IPS DF 19.7 (cell line): ENCODE data around the gene HOXC10.

Experiments
- DNase-seq: peaks from one replicate; pipeline ENCODE4 v3.0.0-alpha.2; 2013; ENCODE audit warnings: low read depth, low spot score

The HOXC10 gene

DNA sequence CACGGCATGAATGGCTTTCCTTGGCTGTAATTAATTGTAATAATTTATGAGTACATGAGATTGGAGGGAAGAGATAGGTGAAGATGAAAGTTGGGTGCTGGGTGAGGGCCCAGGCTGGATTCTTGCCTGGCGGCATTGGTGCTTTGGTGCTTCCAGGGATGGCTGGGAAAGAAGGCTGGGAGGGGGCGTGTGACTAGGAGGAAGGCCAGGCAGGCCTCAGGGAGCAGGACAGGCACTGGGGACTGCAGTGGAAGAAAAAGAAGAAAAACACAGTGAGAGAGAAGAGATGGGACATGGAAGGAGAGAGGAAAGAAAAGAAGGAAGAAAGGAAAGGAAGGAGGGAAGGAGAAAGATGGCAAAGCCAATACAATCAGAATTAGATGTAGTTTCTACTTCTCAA, 18.7 kb downstream of the HOXC10 start:
- no peak for DNase-seq

DNA sequence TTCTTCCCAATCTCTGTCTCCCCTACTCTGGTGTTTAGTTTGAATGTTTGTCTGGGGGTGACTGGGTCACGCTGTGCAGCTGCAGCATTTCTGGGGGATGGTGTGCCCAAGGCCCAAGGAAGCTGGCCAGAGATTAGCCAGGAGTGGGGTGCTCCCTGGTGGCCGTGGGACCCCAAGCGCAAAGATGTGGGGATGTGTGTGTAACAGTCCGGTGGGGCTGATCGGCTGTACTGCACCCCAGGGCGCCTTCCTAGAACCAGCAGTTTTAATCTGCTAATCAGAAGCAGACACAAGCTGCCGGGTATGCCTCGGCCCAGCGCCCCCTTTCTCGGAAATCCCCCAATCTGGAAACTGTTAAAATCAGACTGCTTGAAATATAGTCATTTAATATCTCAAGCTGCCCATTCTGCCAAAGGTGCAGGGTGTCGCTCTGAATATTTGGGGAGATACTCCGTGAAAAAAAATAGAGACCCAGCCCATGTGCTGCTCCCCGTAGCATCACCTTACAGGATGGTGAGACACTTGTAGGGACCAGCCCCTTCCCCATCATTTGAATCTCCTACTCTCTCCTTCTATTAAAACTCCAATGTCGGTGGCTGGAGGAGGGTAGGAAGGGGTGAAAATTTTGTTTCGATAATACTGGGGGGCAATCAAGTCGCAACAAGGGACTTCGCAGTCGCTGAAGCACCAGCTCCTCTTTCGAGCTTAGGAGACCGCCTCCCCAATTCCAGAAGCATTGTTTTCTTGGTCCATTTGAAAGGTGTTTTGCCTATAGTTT, 19.3 kb downstream of the HOXC10 start:
- no peak for DNase-seq

DNA sequence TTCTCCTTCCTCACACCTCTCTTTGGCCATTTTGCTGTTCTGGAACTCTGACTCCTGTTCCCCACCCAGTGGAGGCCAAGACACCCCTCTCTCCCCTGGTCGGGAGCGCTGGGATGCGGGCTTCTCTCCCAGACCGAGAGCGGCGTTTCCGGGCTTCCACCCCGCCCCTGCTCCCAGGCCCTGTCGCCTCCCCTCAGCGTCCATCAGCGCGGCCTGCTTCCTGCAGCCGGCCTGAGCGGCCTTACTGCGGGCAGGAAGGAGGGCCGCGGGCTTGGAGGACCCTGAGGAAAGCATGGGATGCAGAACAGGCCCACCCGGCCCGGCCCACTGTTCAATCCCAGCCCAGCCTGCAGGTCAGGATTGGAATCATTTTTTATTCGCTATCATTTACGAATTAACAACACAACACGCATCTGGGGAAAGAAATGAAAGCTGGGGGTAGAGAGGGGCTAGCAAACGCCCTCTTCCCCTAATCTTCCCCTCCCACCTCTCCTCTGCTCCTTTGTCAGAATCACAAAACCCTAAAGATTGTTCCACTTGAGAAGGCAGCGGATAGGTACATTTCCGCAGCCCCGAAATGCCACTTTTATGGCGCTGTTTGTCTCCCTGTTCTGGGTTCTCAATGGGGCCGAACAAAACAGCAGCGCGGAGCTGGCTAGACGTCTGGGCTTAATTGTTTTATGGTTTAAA, 20.0 kb downstream of the HOXC10 start:
- no peak for DNase-seq

DNA sequence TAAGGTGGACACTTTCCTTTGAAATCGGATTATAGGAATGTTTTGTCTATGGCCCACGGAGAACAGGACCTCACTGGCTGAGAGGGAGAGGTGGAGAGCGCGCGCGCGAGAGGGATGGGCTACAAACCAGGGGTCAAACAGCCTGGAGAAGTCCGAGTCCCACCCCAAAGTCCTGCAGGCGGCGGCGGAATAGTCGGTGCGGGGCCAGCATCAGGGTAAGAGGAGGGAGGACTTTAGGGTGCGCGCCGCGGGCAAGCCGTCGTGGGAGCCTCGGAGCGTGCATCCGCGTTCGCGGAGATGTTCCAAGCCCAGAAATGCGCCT, 20.5 kb downstream of the HOXC10 start:
- DNase-seq: no peak

DNA sequence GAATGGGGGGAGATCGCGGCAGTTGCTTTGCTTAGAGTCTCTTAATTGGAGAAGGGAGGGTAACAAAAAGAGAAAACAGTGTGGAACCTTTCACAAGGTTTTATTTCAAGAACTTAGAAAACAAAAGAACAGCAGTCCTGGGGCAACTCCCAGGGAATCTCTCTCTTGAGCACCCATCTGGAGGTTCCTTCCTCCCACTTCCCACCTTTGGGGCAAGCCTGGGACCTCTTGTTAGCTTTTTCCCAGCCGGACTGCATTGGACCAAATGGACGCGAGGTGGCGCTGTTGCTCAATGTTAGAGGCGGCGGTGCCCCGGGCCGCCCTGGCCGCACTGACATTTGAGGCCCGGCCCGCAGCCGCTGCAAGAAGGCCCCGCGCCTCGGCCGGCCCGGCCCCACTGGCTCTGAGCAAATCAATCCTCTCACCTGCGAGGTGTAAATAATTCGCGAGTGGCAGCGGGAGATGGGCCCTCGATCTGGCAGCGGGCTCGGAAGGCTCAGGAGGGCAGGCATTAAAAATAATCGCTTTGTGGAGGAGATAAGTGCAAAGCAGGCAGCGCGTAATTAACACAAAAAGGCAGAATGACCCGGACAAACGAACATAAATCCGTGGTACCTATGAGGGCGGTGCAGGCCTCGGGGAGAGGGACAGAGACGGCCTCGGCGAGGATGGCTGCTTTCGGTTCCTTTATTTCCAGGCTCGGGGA, 21.1 kb downstream of the HOXC10 start:
- DNase-seq: no peak

DNA sequence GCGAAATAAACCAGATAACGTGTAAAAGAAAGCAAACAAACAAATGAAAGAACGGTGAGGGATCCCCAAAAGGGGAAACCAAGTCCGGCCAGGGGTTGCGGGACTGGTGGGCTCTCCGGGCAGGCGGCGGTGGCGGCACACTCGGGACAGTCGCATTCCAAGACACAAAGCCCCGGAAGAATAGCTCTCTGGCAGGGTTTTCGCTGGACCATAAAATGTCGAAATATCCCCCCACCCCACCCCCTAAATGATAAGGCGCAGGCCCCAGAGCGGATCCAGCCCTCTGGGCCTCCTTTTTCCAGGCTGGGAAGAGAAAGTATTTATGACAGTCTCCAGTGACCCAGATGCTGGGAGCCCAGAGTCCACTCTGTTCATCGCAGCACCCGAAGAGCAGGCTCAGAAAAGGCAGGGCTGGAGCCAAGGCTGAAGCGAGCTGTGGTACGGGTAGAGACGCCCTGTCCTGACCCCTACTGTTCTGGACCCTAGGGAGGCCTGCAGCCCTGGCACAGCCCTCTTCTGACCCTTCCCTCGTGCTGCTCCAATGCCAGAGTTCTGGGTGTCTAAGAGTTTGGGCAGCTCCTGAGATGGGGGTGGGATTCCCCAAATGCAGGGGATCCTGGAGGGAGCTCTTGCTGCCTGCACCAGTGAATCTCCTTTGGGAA, 21.7 kb downstream of the HOXC10 start:
- no peak for DNase-seq

DNA sequence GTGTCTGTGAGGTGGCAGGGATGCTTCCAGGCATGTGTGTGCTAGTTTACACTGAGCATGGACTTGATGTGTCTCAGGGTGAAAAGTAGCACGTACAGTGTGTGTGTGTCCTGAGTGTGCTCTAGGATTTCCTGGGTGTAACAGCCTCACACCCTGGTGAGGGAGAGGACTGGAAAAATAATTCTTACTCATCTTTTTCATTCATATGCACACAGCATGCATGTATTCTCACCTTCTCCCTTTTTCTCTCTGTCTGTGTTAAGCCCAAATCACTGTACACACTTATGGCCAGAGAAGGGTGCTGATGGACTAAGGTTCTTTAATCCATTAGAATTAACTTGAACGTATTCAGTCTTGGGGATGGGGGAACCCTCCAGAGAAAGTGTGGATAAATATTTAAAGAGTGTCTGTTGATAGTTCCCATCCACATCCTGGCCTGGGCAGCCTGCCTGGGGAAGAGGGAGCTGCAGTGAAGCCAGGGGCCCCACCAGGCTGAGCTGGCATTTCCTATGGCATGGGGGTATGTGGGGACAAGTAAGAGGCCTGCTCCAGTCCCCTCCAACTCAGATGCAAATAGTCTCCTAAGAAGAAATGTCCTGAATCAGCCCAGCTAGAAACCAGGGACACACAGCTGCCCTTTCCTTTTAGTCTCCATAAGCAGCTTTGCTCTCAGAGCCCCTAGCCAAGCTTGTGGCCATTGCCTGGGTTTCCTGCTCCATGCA, 22.8 kb downstream of the HOXC10 start:
- DNase-seq: no peak

DNA sequence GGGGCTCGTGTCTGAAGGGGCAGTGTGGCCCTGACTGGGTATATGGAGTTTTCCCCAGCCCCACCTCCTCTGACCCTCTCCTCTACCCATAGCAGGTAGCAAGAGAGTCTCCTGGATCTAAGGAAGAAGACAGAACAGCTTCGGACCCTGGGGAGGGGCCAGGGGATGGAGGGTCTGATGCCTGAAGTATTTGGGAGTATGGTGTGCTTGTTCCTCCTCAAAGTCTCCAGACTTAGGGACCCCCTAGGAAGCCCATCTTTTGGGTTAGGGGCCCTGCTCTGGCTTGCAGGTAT, 23.3 kb downstream of the HOXC10 start:
- DNase-seq: no peak

DNA sequence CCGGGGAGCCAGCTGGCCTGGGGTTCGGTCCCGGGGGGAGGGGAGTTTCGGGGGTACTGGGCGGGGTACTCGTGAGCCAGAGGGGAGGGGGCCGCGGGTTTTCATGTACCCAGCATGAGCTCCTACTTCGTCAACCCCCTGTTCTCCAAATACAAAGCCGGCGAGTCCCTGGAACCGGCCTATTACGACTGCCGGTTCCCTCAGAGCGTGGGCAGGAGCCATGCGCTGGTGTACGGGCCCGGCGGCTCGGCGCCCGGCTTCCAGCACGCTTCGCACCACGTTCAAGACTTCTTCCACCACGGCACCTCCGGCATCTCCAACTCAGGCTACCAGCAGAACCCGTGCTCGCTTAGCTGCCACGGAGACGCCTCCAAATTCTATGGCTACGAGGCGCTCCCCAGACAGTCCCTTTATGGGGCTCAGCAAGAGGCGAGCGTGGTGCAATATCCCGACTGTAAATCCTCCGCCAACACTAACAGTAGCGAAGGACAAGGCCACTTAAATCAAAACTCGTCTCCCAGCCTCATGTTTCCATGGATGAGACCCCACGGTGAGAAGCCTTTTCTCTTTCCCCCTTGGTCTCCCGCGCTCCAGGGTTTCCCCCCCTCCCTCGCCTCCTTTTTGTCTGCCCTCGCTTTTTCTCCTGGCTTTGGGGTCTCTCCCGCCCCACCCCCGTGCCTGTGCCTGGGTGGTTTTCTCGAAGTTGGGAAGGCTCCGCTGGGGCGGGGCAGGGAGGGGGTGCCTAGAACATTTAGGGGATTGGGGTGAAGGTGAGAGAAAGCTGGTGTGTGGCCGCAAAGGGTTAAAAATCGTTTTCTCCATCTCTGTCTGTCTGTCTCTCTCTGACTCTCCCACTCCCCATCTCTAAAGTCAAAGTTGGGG, 24.5 kb downstream of the HOXC10 start:
- DNase-seq: no peak

DNA sequence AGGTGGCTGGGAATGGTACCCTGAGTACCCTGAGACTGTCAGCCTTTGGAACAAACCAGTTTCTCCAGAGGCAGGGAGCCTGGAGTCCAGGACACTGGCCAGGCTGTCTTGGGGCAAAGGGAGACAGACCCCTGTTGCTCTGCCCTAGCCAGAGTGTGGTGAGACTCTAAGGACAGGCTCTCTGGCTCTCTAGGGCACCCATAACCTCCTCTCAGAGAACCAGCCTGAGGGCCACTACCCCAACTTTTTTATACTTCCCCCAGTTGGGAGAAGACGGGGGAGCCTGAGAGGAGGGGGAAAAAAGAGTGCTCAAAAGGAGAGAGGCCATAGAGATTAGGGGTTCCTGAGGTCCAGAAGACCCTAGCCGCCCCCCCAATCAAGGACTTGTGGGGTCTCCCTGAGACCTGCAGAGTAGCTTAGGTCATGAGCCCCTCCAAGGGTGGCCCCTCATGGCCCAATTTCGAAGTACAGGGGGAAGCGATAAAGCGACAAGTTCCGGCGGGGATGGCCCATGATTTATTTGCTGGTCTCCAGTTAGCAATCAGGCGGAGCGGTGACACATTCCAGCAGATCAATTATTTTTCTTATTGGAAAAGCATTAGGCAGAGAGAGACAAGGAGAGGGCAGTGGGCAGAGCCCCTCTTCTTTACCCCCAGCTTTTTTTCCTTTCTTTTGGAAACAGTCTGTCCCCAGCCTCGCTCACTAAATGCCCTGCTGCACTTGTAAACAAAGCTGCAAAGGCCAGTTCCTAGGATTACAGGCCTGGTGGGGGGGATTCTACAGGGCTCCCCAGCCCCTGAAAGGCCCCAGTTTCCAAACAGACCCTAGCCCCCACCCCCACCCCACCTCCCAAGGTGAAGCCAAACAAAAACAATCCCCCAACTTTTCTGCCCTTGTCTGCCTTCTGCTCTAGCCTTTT, 25.4 kb downstream of the HOXC10 start:
- DNase-seq: no peak

DNA sequence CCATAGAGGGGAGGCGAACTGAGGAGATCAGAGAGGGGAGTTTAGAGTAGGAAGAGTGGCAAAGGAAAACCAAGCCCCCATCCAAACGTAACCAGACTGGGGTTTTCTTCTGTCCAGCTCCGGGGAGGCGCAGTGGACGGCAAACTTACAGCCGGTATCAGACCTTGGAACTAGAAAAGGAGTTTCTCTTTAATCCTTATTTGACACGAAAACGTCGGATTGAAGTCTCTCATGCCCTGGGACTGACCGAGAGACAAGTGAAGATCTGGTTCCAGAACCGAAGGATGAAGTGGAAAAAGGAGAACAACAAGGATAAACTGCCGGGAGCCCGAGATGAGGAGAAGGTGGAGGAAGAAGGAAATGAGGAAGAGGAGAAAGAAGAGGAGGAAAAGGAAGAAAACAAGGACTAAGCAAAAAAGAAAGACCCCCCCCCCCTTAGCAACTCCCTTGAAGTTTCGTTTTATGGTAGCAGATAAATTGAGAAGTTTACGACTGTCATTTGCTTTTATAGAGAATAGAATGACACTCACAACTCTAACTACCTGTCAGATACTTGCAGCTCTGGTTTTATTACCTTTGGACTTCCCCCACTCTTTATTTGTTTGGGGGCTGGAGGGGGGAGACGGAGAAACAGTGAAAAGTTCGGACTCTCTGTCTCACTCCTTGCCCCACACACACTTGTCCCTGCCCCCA, 26.2 kb downstream of the HOXC10 start:
- DNase-seq: no peak

DNA sequence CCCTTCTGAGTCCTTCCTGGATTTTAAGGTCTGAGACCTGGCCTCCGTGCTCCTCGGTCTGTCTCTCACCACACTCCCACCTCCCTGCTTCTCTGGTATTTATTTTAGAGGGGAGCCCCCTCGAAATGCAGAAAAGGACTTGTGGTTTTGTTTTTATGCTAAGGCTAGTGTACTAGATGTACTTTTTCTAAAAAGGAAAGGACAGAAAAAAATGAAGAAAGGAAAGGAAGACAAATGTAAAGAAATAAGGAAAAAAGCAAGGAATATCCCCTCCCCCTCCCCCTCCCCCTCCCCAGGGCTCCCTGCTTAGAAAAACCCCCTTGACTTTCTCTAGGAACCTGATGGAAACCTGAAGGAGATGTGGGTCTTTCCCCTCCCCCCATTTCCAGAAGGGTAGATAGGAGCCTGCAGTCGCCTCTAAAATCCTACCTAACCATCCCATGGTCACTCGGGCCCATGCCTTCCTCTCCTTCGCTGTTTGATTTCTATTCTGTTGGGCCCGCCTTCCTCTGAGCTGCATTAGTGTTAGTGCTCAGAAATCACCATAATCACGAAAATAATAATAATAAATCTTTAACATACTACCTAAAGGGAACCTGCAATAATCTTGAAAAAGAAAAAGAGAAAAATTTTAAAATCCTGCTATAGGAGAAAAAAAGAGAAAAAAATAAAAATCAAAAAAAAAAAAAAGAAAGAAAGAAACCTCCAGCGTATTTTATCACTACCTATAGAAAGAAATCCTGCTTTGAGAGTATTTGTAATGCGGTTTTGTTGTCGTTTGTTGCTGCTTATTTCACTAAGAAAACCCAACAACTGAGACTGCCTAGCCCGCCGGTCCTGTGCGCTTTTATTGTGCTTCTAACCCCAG, 27.0 kb downstream of the HOXC10 start:
- DNase-seq: no peak

DNA sequence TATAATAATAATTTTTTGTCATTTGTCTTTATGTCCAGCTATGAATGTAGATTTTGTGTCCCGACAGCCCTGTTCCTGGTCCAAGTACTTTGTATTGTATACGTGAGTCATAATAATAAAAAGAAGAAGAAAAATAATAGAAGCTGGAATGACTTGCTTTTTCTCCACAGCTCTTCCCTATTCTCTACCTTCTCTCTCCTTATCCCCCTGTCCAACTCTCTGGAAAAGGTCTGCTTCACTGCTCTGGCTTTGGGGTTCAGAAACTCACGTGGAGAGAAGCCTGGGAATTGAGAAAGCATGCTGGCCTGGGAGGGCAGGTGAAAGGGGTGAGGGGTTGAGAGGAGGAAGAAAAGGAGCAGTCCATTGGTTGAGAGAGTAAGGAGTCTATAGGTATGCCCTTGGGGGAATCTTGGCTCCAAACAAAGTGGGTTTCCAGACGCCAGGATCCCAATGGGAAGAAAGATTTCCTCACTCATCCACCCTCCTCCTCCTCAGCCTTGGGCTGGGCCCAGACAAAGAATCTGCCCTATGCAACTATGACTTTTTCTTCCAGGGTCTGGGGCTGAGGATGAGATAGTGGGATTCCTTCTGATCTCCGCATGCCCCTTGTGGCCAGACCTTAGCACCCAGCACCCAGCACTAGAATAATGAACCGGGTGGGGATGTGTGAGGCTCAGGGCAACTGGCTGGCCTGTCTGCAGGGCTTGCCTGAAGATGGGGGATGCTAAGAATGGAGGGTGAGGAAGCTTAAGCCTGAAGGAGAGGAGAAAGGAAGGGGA, 27.9 kb downstream of the HOXC10 start:
- no peak for DNase-seq

DNA sequence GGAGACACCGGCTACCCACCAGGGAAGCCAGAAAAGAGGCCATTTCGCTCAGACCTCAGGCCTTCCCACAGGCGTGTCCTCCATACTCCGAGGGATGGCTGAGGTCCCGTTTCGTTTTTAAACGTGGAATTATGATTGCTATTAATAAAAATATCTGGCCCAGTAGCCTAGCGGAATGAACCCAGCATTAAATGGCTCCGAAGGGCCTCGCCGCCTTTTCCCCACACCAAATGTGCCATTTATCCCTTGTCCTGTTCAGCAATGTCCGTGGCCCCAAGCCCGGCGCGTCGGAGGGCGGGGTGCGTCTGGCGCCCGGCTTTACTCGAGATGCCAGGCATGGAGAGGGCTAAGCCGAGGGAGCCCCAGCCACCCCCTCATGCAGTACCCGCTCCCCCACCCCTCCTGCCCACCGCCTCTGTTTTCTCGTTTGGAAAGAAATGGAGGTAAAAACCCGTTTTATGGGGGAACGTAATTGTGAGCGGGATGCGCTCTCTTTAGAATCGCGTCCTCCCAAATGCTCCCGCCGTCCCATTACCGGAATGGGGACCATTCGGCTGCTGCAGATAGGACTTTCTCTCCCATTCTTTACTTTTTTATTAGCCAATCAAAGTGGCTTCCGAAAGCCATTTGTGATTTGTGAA, 29.6 kb downstream of the HOXC10 start:
- DNase-seq: no peak

DNA sequence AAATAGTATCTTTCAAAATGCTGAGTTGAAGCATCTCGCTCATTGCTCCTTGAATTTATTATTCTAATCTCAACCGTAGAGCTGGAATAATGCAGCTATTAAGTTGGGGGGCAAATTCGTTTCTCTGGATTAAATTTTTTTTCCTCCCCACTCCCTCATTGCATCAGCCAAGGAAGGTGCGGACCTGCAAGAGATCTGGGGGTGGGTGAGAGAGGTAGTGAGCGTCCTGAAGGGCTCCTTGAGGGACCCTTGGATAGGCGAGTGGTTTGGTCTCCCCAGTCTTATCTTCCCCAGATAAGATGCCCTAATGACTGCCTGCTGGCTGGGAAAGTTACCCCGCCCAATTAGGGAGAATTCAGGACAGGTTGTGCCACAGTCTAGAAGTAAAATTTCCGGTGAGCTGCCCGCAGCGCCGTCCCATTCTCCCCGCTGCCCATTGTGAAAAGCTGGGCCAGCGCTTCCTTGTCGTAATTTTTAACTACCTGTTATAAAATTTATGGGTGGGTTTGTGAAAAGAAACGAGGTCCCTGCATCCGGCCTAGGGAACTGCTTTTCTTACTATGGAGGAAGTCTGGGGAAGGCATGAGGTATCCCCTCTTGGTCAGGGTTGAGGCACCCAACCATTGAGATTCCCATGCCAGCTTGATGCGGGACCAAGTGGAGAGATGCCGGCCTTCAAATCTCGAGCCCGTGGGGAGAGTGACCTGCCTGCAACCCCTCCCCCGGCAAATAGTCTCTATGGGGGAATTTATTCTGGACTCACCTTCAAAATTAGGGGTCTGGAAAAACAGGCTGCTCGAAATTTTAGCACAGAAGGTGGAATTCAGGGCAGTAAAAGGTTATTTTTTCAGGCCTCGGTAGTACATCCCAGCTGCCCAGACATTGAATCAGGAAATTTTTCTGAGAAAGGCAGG, 30.3 kb downstream of the HOXC10 start:
- DNase-seq: no peak

DNA sequence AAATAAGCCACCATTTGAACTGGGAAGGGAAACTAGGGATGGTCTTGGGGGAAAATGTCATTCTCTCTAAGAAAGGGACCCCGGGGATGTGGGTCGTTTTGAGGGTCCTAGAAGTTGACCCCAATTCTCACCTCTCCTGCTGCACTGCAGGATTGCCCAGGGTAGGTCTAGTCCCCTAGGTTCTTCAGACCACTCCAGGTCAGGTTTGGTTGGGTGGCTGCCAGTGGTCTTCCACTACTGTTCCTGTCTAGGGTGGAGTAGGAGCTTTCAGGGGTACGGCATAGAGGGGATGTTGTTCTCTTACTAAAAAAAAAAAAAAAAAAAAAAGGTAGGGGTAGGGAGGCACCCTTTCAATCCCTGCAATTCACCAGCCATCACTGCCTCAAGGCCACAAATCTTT, 31.1 kb downstream of the HOXC10 start:
- DNase-seq: no peak
